NCI-H2081 treated with DMSO at 0.1 percent for 48 hours (cell line): ENCODE results near the gene OR5V1.
"Not testable (repeated sequence)": the region's sequence is repeated elsewhere in the genome, so short reads cannot be mapped to it uniquely, and the experiment has no call there.

Experiments
- DNase-seq: peaks from one replicate; lab custom pipeline; 2025; lab: John Stamatoyannopoulos, UW

OR5V1 gene

GRCh38 chr6:29368765-29369164 is at the start of gene OR5V1:
TSS of gene OR5V1 (minus strand) at chr6:29368865. CDS start at chr6:29356195, 12,670 bp downstream.
- DNase-seq, result no peak

GRCh38 chr6:29414588-29414987 is 45.9 kb upstream of the OR5V1 start, which contains the start of gene OR12D1:
TSS of gene OR12D1 (plus strand) at chr6:29414928.
- DNase-seq, result no peak

DNA sequence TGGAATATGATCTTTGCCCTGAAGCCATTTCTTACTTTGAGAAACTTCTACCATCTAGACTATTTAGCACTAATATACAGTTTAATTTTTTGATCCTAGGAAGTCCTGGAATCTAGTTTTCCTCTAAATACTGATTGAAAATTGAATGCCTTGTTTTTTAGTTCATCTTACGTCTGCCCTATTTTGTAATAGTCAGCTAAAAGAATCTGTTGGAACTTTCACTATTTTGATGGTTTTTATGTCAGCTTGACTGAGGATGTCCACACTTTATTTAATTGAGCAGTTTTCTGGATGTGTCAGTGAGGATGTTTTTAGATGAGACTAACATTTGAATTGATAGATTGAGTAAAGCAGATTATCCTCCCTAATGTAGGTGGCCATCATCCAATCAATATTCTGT is 35.1 kb upstream of the OR5V1 start:
- DNase-seq, result no peak

- no peak for DNase-seq
Observed at GRCh38 chr6:29399525-29399924, 30.9 kb upstream of the OR5V1 start.

DNA sequence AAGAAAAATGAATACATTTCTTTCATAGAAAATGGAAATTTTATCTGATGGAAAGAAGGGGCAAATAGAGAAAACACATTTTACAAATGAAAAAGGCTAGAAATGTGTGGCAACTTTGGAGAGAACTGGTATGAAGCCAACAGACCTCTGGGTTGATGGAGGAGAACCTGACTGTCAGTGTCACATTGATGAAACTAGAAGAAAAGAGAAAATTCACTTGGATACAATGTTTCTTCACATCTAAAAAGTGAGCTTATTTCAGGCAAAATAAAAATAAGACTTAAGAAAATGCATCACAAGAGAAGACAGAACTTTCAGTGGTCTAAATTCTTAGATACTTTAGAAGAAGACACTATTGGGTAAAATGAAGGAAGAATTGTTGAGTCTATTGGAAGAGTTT is 26.7 kb upstream of the OR5V1 start, which contains the start of gene OR12D2:
TSS of gene OR12D2 (plus strand) at position 301 of the 400 bp plus-strand sequence. CDS start 1,069 bp downstream, outside the sequence.
- DNase-seq, result no peak

DNA sequence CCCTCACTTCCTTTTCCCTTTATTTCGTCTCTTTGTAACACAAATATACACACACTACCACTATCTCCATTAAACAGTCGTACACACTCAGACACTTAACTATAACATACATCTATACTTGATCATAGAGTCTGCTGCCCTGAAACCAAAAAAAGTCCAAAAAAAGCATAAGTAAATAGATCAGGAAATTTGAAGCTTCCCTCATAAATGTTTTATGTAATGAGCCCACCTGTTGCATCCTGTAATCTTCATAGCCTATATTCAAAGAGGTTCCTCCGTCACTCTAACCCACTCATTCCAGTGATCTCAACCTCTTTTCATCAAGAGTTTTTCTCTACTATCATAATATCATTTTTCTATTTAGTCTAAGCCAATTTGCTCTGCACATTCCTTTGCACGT is 19.9 kb upstream of the OR5V1 start:
- no peak for DNase-seq

DNA sequence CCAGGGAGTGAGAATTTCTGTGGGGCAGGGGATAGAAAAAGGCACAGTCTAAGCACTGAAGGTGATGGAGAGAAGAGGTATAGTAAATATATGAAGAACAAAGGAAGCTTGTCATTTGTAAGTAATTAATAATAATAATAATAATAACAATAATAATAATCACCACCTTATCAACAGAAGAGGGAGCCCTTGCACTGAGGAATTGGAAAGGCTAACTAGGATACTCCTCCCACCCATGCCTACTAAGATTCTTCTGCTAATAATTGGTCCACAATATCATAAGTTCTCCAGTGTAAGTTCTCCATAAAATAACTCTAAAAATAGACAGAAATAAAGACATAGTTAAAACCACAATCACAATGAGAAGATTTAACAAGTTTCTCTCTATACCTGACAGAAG is 7.3 kb upstream of the OR5V1 start:
- no peak for DNase-seq

GRCh38 chr6:29375191-29375590 is 6.5 kb upstream of the OR5V1 start, which contains the start of gene OR12D3:
TSS of gene OR12D3 (minus strand) at chr6:29375291. CDS start at chr6:29375287, 4 bp downstream.
- no peak for DNase-seq

DNA sequence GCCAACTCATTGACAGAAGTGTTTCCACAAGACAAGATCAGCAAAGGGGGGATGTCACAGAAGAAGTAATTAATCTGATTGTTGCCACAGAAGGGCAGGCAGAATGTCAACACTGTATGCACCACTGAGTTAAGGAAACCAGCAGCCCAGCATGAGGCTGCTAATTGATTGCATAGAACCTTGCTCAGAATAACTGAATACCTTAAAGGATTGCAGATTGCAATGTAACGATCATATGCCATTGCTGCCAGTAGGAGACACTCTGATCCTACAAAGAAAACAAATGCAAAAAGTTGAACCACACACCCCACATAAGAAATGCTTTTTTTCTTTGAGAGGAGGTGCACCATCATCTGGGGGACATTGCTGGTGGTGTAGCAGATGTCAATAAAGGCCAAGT is 13.1 kb downstream of the OR5V1 start:
- no peak for DNase-seq

DNA sequence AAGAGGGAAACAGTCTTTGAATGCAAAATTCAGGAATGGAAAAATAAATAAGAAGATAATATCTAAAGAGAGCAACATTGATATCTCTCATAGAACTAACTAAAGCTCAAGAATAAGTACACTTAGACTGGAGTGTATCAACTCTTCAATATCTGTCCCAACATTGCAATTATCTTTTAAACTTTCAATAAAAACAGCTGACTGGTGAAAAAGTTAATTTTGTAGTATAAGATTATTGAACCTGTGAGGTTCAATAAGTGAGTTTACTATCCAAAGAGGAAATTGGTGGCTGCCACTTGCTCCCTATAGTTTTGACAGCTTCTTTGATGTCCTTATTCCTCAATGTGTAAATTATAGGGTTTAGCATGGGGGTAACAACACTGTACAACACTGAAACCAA is 13.7 kb downstream of the OR5V1 start:
- no peak for DNase-seq

DNA sequence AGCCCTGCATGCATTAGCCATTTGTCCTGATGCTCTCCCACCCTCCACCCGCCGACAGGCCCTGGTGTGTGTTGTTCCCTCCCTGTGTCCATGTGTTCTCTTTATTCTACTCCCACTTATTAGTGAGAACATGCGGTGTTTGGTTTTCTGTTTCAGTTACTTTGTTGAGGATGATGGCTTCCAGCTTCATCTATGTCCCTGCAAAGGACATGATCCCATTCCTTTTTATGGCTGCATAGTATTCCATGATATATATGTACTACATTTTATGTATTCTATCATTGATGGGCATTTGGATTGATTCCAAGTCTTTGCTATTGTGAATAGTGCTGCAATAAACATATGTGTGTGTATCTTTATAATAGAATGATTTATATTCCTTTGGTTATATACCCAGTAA is 19.3 kb downstream of the OR5V1 start:
- DNase-seq, result not testable (repeated sequence)

DNA sequence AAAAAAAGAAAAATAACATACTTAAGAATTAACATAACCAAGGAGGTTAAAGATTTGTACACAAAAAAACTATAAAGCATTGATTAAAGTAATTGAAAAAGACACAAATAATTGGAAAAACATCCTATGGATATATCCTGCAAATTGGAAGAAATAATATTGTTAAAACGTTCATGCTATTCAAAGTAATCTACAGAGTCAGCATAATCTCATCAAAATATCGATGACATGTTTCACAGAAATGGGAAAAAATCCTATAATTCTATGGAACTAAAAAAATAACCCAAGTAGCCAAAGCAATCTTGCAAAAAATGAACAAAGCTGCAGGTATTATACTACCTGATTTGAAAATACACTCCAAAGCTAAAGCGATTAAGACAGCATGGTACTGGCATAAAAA is 23.3 kb downstream of the OR5V1 start:
- no peak for DNase-seq

GRCh38 chr6:29336269-29336668 is 32.4 kb downstream of the OR5V1 start:
- DNase-seq, result no peak

DNA sequence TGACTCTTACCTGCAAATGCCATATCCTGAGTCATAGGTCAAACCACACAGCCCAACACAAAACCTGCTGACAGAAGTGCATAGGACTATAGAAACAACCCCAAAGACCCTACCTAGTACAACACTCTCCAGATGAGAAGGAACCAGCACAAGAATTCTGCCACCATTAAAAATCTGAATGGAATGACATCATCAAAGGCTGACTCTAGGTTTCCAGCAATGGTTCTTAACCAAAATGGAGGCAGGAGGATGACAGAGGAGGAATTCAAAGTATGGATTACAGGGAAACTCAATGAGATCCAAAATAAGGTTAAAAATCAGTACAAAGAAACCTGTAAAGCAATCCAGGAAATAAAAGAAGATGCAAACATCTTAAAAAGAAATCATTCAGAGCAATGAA is 36.0 kb downstream of the OR5V1 start:
- no peak for DNase-seq

DNA sequence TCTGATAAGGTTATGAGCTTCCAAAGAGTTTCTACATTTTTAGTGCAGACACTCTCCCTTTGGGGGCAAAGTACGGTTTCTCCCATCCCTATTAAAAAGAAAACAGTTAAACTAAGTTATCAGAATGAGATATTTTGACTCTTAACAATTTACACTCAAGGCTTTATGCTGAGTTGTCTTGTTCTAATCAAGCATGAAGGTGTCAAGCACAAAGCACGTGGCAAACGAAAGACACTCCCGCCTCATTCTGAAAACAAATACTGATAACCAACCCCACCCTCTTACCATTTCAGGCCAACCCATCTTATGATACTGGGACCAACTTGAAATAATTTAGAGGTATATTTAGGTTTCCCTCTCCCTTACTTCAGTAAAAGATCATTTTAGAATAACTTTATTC is 42.9 kb downstream of the OR5V1 start:
- DNase-seq, result no peak

GRCh38 chr6:29323332-29323731 is 45.3 kb downstream of the OR5V1 start:
- not testable (repeated sequence) for DNase-seq

- DNase-seq, result no peak
Observed at GRCh38 chr6:29319931-29320330, 48.7 kb downstream of the OR5V1 start.
